Ishikawa (cell line): ENCODE data around the gene CTNNA3.

Experiments
- CEBPB ChIP-seq: IDR thresholded peaks from 2 replicates; pipeline ENCODE4 v1.6.1; 2012
- CREB1 ChIP-seq: IDR thresholded peaks from 2 replicates; pipeline ENCODE4 v1.6.1; 2012; ENCODE audit warnings: low read depth
- EGR1 ChIP-seq: IDR thresholded peaks from 2 replicates; pipeline ENCODE4 v1.6.1; 2012
- EP300 ChIP-seq: IDR thresholded peaks from 2 replicates; pipeline ENCODE4 v1.6.1; 2012; ENCODE audit warnings: borderline replicate concordance
- FOXM1 ChIP-seq: IDR thresholded peaks from 2 replicates; pipeline ENCODE4 v1.6.1; 2012; ENCODE audit warnings: low read depth, borderline replicate concordance
- NFIC ChIP-seq: IDR thresholded peaks from 2 replicates; pipeline ENCODE4 v1.6.1; 2012
- RAD21 ChIP-seq: IDR thresholded peaks from 2 replicates; pipeline ENCODE4 v1.6.1; 2012; ENCODE audit warnings: low read depth
- TAF1 ChIP-seq: IDR thresholded peaks from 2 replicates; pipeline ENCODE4 v1.6.1; 2012; ENCODE audit warnings: low read depth, mild to moderate bottlenecking
- TCF12 ChIP-seq: IDR thresholded peaks from 2 replicates; pipeline ENCODE4 v1.6.1; 2012; ENCODE audit warnings: low read depth
- TEAD4 ChIP-seq: IDR thresholded peaks from 2 replicates; pipeline ENCODE4 v1.6.1; 2012
- YY1 ChIP-seq: IDR thresholded peaks from 2 replicates; pipeline ENCODE4 v1.6.1; 2012; ENCODE audit warnings: low read depth
- ZBTB7A ChIP-seq: IDR thresholded peaks from 2 replicates; pipeline ENCODE4 v1.6.1; 2012; ENCODE audit warnings: low read depth
- TF ChIP-seq, protein P1 (sequence below): IDR thresholded peaks from 2 replicates; pipeline ENCODE4 v1.6.1; 2012; ENCODE audit warnings: low read depth, mild to moderate bottlenecking
- TF ChIP-seq, protein P2 (sequence below): IDR thresholded peaks from 2 replicates; pipeline ENCODE4 v1.6.1; 2012
- TF ChIP-seq, protein P3 (sequence below): IDR thresholded peaks from 2 replicates; pipeline ENCODE4 v1.6.1; 2012

Gene CTNNA3

GRCh38 chr10:67045404-67045803 is 650.6 kb downstream of the CTNNA3 start:
- no peak for TF ChIP-seq RAD21
- TF ChIP-seq TCF12: no peak
- TF ChIP-seq TAF1: no peak
- TF ChIP-seq, protein P1, sequence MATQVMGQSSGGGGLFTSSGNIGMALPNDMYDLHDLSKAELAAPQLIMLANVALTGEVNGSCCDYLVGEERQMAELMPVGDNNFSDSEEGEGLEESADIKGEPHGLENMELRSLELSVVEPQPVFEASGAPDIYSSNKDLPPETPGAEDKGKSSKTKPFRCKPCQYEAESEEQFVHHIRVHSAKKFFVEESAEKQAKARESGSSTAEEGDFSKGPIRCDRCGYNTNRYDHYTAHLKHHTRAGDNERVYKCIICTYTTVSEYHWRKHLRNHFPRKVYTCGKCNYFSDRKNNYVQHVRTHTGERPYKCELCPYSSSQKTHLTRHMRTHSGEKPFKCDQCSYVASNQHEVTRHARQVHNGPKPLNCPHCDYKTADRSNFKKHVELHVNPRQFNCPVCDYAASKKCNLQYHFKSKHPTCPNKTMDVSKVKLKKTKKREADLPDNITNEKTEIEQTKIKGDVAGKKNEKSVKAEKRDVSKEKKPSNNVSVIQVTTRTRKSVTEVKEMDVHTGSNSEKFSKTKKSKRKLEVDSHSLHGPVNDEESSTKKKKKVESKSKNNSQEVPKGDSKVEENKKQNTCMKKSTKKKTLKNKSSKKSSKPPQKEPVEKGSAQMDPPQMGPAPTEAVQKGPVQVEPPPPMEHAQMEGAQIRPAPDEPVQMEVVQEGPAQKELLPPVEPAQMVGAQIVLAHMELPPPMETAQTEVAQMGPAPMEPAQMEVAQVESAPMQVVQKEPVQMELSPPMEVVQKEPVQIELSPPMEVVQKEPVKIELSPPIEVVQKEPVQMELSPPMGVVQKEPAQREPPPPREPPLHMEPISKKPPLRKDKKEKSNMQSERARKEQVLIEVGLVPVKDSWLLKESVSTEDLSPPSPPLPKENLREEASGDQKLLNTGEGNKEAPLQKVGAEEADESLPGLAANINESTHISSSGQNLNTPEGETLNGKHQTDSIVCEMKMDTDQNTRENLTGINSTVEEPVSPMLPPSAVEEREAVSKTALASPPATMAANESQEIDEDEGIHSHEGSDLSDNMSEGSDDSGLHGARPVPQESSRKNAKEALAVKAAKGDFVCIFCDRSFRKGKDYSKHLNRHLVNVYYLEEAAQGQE: no peak
- no peak for TF ChIP-seq FOXM1
- no peak for TF ChIP-seq EP300
- TF ChIP-seq EGR1: no peak
- TF ChIP-seq, protein P2, sequence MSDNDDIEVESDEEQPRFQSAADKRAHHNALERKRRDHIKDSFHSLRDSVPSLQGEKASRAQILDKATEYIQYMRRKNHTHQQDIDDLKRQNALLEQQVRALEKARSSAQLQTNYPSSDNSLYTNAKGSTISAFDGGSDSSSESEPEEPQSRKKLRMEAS: no peak
- TF ChIP-seq NFIC: no peak
- TF ChIP-seq TEAD4: no peak
- no peak for TF ChIP-seq ZBTB7A

GRCh38 chr10:67043041-67043440 is 653.0 kb downstream of the CTNNA3 start:
- TF ChIP-seq ZBTB7A (no peak), YY1 (no peak), EGR1 (no peak), RAD21 (no peak), EP300 (no peak), FOXM1 (no peak)
- TF ChIP-seq, protein P1: no peak
- TF ChIP-seq, protein P2: no peak

GRCh38 chr10:67036808-67037207 is 659.2 kb downstream of the CTNNA3 start:
- TF ChIP-seq EP300 (no peak), EGR1 (no peak), RAD21 (no peak), ZBTB7A (no peak), NFIC (no peak), CEBPB (no peak), YY1 (no peak), TCF12 (no peak), TEAD4 (no peak), CREB1 (no peak), FOXM1 (no peak), TAF1 (no peak)
- TF ChIP-seq, protein P3, sequence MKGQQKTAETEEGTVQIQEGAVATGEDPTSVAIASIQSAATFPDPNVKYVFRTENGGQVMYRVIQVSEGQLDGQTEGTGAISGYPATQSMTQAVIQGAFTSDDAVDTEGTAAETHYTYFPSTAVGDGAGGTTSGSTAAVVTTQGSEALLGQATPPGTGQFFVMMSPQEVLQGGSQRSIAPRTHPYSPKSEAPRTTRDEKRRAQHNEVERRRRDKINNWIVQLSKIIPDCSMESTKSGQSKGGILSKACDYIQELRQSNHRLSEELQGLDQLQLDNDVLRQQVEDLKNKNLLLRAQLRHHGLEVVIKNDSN: no peak
- TF ChIP-seq, protein P2: no peak
- TF ChIP-seq, protein P1: no peak

GRCh38 chr10:67033878-67034277 is 662.1 kb downstream of the CTNNA3 start:
- no peak for TF ChIP-seq EP300
- TF ChIP-seq CEBPB: no peak
- no peak for TF ChIP-seq RAD21
- no peak for TF ChIP-seq YY1
- no peak for TF ChIP-seq TEAD4
- TF ChIP-seq CREB1: no peak
- no peak for TF ChIP-seq NFIC
- no peak for TF ChIP-seq EGR1
- TF ChIP-seq, protein P2: no peak
- no peak for TF ChIP-seq TCF12
- no peak for TF ChIP-seq TAF1
- TF ChIP-seq, protein P1: no peak
- TF ChIP-seq, protein P3: no peak
- TF ChIP-seq FOXM1: no peak
- no peak for TF ChIP-seq ZBTB7A
